Ascending aorta (tissue), 2 donors: ENCODE measurements around the gene DCUN1D1. TPM values are rescaled to one million over a fixed set of nuclear protein-coding genes. Genes with fewer than 3 reads are reported as not detected.

ENCODE experiments used
- DNase-seq, 2 donors: peaks; one replicate each; pipeline ENCODE4 v3.0.0-alpha.2; 2019; ENCODE audit warnings: low spot score in 2 of 2
- H3K27ac ChIP-seq, 2 donors: fragments of 200-600 bp; sonication (generic); one replicate each; pipeline ENCODE4 v1.5.1; 2016 to 2017; ENCODE audit warnings: mild to moderate bottlenecking in 1 of 2
- H3K27me3 ChIP-seq: fragments of 200-600 bp; sonication (generic); one replicate; pipeline ENCODE4 v1.5.1; 2017
- H3K36me3 ChIP-seq, 2 donors: fragments of 200-600 bp; sonication (generic); one replicate each; pipeline ENCODE4 v1.5.1; 2016
- H3K4me1 ChIP-seq, 2 donors: fragments of 200-600 bp; sonication (generic); one replicate each; pipeline ENCODE4 v1.5.1; 2016 to 2017; ENCODE audit warnings: mild to moderate bottlenecking in 1 of 2
- H3K4me3 ChIP-seq, 2 donors: fragments of 200-600 bp; sonication (generic); one replicate each; pipeline ENCODE4 v1.5.1; 2016 to 2017; ENCODE audit warnings: mild to moderate bottlenecking in 1 of 2
- H3K9me3 ChIP-seq, 2 donors: fragments of 200-600 bp; sonication (generic); one replicate each; pipeline ENCODE4 v1.5.1; 2016
- CTCF ChIP-seq, 3 experiments: fragments of 200-600 bp in 2 of 3; fragments of 450-650 bp in 1 of 3; sonication (generic) in 2 of 3; IDR thresholded peaks; one replicate each; pipeline ENCODE4 v1.5.1; 2016 to 2019; ENCODE audit warnings: antibody characterized with exemption in 3 of 3, mild to moderate bottlenecking in 1 of 3, moderate library complexity in 1 of 3
- intact Hi-C: fragments of 100-400 bp; cut with DNase I; formaldehyde crosslinking; loops from one replicate; pipeline ENCODE4 v1.15.1; 2023
- total RNA-seq: library from RNA; depleted of rRNA; stranded (reverse); fragments of >200 nt; gene quantifications from one replicate; pipeline ENCODE4 v1.1.0, GENCODE V29; 2016

The DCUN1D1 gene
- total RNA-seq, 1 donor from 2014 or later, result 8.4 TPM

GRCh38 chr3:183015185-183015584, 34.8 kb upstream of the DCUN1D1 start:
- Histone ChIP-seq H3K36me3 (peaks cover 16 to 38% of the 10 kb centered on the region in 2 donors), H3K4me3 (no peak overlapping the region), H3K9me3 (no peaks in the 10 kb centered on the region), H3K27me3 (no peaks in the 10 kb centered on the region), H3K4me1 (no peaks in the 10 kb centered on the region), H3K27ac (no peak overlapping the region)
- TF ChIP-seq CTCF (IDR thresholded peaks at IDR 0.05), result no peak
- intact Hi-C loops, result no loop called here
- no peak for DNase-seq

GRCh38 chr3:183013856-183014255, 33.5 kb upstream of the DCUN1D1 start:
- no peaks in the 10 kb centered on the region for H3K27me3 ChIP-seq
- H3K4me3 ChIP-seq, result no peak overlapping the region
- intact Hi-C loops, result no loop called here
- no peak for TF ChIP-seq CTCF (IDR thresholded peaks at IDR 0.05)
- H3K36me3 ChIP-seq, result peaks cover 16 to 25% of the 10 kb centered on the region in 2 donors
- no peaks in the 10 kb centered on the region for H3K9me3 ChIP-seq
- H3K4me1 ChIP-seq, result peaks cover 0 to 5% of the 10 kb centered on the region in 2 donors
- no peak overlapping the region for H3K27ac ChIP-seq
- no peak for DNase-seq

- no peaks in the 10 kb centered on the region for H3K9me3 ChIP-seq
- no peak overlapping the region for H3K27ac ChIP-seq
- peaks cover 16 to 20% of the 10 kb centered on the region in 2 donors for H3K36me3 ChIP-seq
- no peak overlapping the region for H3K4me3 ChIP-seq
- intact Hi-C loops, result no loop called here
- peaks cover 0 to 9% of the 10 kb centered on the region in 2 donors for H3K4me1 ChIP-seq
- no peak for DNase-seq
- no peaks in the 10 kb centered on the region for H3K27me3 ChIP-seq
- TF ChIP-seq CTCF (IDR thresholded peaks at IDR 0.05), result no peak
Measured at GRCh38 chr3:183013074-183013473, 32.7 kb upstream of the DCUN1D1 start.

- H3K4me1 ChIP-seq, result peaks cover 0 to 10% of the 10 kb centered on the region in 2 donors
- intact Hi-C loops, result no loop called here
- H3K27ac ChIP-seq, result peak overlapping the region in 1 of 2 donors; percentile 76
Measured at GRCh38 chr3:183008800-183009199, 28.5 kb upstream of the DCUN1D1 start.

GRCh38 chr3:183008303-183008702, 28.0 kb upstream of the DCUN1D1 start:
- Histone ChIP-seq H3K36me3 (no peaks in the 10 kb centered on the region), H3K4me3 (no peak overlapping the region), H3K9me3 (no peaks in the 10 kb centered on the region), H3K27ac (peak overlapping the region in 1 of 2 donors; percentile 33), H3K4me1 (peaks cover 0 to 10% of the 10 kb centered on the region in 2 donors), H3K27me3 (no peaks in the 10 kb centered on the region)
- DNase-seq, result no peak
- intact Hi-C loops, result no loop called here
- no peak for TF ChIP-seq CTCF (IDR thresholded peaks at IDR 0.05)

More at GRCh38 chr3:183008800-183009199, 28.5 kb upstream of the DCUN1D1 start:
- H3K36me3 ChIP-seq, result no peaks in the 10 kb centered on the region
- DNase-seq, result no peak
- no peaks in the 10 kb centered on the region for H3K27me3 ChIP-seq
- TF ChIP-seq CTCF (IDR thresholded peaks at IDR 0.05), result no peak
- H3K9me3 ChIP-seq, result no peaks in the 10 kb centered on the region
- peak overlapping the region in 1 of 2 donors; percentile 27 for H3K4me3 ChIP-seq
